Endothelial cell of umbilical vein (primary cell): ENCODE results near the gene DNAJC25. TPM values are rescaled to one million over a fixed set of nuclear protein-coding genes. Genes with fewer than 3 reads are reported as not detected.
"Not testable (repeated sequence)": the region's sequence is repeated elsewhere in the genome, so short reads cannot be mapped to it uniquely, and the experiment has no call there.

ENCODE experiments used
- BruUV-seq: library from RNA; stranded (reverse); fragments of 400-500 nt; replicated peaks from 2 replicates; lab custom pipeline; 2021; lab: Mats Ljungman, UMichigan
- CTCF ChIA-PET: fragments of 300-600, 350-600 bp; sonication (Branson Sonifier 250); formaldehyde crosslinking; loops from one replicate; lab custom pipeline; 2021; ENCODE audit warnings: antibody characterized with exemption, inconsistent platforms; lab: Charles Lee
- POLR2A ChIA-PET: fragments of 300-600, 350-600 bp; sonication (Branson Sonifier 250); formaldehyde crosslinking; loops from one replicate; lab custom pipeline; 2021; ENCODE audit warnings: antibody characterized with exemption, inconsistent platforms; lab: Charles Lee
- DNase-seq: peaks from one replicate; pipeline ENCODE4 v3.0.0-alpha.2; 2011; ENCODE audit warnings: low read depth, low spot score
- FAIRE-seq: peaks from 2 replicates; lab custom pipeline; 2011; peaks lifted over from hg19 to GRCh38; lab: Jason Lieb, UNC
- H2AFZ ChIP-seq: 2 replicates; pipeline ENCODE4 v1.6.0; 2012; ENCODE audit warnings: low read depth, low read length, control low read depth, inconsistent platforms
- H3K27ac ChIP-seq: 2 replicates; pipeline ENCODE4 v1.5.1; 2011; ENCODE audit warnings: low read depth, mild to moderate bottlenecking, control low read depth, low read length, moderate library complexity; ENCODE audit not compliant: insufficient read depth
- H3K27me3 ChIP-seq, 2 experiments: 2 replicates each; pipeline versions ENCODE4 v1.6.0 to v1.6.1; 2011; ENCODE audit warnings: low read length in 2 of 2, mixed read lengths in 1 of 2; ENCODE audit not compliant: control insufficient read depth in 2 of 2, insufficient read depth in 2 of 2
- H3K36me3 ChIP-seq, 2 experiments: 2 replicates in 1 of 2; 3 replicates in 1 of 2; pipeline ENCODE4 v1.5.1; 2011; ENCODE audit warnings: low read length in 2 of 2, mild to moderate bottlenecking in 1 of 2, moderate library complexity in 1 of 2; ENCODE audit not compliant: control insufficient read depth in 2 of 2, insufficient read depth in 2 of 2; ENCODE audit errors: extremely low read depth in 1 of 2
- H3K4me1 ChIP-seq: 3 replicates; pipeline ENCODE4 v1.5.1; 2011; ENCODE audit warnings: mild to moderate bottlenecking, low read length; ENCODE audit not compliant: control insufficient read depth, insufficient read depth; ENCODE audit errors: extremely low read depth
- H3K4me2 ChIP-seq: 2 replicates; pipeline ENCODE4 v1.6.1; 2011; ENCODE audit warnings: low read length, control low read depth, mixed read lengths; ENCODE audit not compliant: insufficient read depth
- H3K4me3 ChIP-seq, 3 experiments: fragments of 200-600 bp in 1 of 3; sonication (generic), shearing (Covaris generic) in 1 of 3; replicated peaks in 1 of 3; 2 replicates each; pipeline ENCODE4 v1.5.1; 2011 to 2016; ENCODE audit warnings: control low read depth in 3 of 3, low read length in 3 of 3, mild to moderate bottlenecking in 2 of 3, inconsistent platforms in 1 of 3, low read depth in 1 of 3, moderate library complexity in 1 of 3; ENCODE audit not compliant: insufficient read depth in 1 of 3
- H3K79me2 ChIP-seq: 2 replicates; pipeline ENCODE4 v1.6.0; 2012; ENCODE audit warnings: low read length, inconsistent platforms; ENCODE audit not compliant: control insufficient read depth, insufficient read depth
- H3K9ac ChIP-seq: replicated peaks from 2 replicates; pipeline ENCODE3; 2011; ENCODE audit warnings: low read length, control low read depth; ENCODE audit not compliant: insufficient read depth; ENCODE audit errors: extremely low read depth
- H3K9me1 ChIP-seq: replicated peaks from 3 replicates; pipeline ENCODE4 v1.6.0; 2011; ENCODE audit warnings: mild to moderate bottlenecking, low read length; ENCODE audit not compliant: control insufficient read depth, insufficient read depth; ENCODE audit errors: extremely low read depth
- H3K9me3 ChIP-seq: replicated peaks from 2 replicates; pipeline ENCODE4 v1.5.1; 2012; ENCODE audit warnings: low read length, inconsistent platforms; ENCODE audit not compliant: control insufficient read depth, insufficient read depth
- H4K20me1 ChIP-seq: replicated peaks from 2 replicates; pipeline ENCODE3; 2011; ENCODE audit warnings: mild to moderate bottlenecking, low read length; ENCODE audit not compliant: control insufficient read depth, insufficient read depth; ENCODE audit errors: extremely low read depth
- GATA2 ChIP-seq: IDR thresholded peaks from 2 replicates; pipeline ENCODE4 v1.7.0; 2011; ENCODE audit warnings: low read depth, mild to moderate bottlenecking, moderate library complexity, mixed read lengths, low read length; ENCODE audit not compliant: insufficient read length, insufficient read depth
- JUN ChIP-seq: IDR thresholded peaks from 2 replicates; pipeline ENCODE4 v1.6.1; 2011; ENCODE audit warnings: borderline replicate concordance, low read depth; ENCODE audit not compliant: insufficient read length, insufficient read depth
- POLR2AphosphoS5 ChIP-seq: IDR thresholded peaks from 2 replicates; pipeline ENCODE4 v1.6.1; 2012; ENCODE audit warnings: low read depth, mild to moderate bottlenecking, control low read depth, low read length, moderate library complexity; ENCODE audit not compliant: insufficient read depth
- dilution Hi-C: fragments of 300-500 bp; cut with MboI; formaldehyde crosslinking; loops from one replicate; pipeline ENCODE4 v1.15.0; 2019; ENCODE audit warnings: low sequenced_read_pairs; ENCODE audit not compliant: extremely low pct_ligation_motif_present
- intact Hi-C: fragments of 100-400 bp; cut with micrococcal nuclease; formaldehyde crosslinking; loops from one replicate; pipeline ENCODE4 v1.10.0; 2022
- polyA plus RNA-seq, 4 experiments: library from polyadenylated mRNA; depleted of rRNA in 3 of 4; stranded (reverse) in 3 of 4; unstranded in 1 of 4; fragments of >200 nt; gene quantifications; 2 replicates each; pipeline versions ENCODE4 v1.2.1 to v1.2.3, GENCODE V29; 2011 to 2012; ENCODE audit warnings: missing spikeins in 1 of 4
- total RNA-seq: library from RNA; stranded (reverse); gene quantifications from 2 replicates; pipeline ENCODE4 v1.2.3, GENCODE V29; 2021
- TF ChIP-seq, protein P1 (sequence below): IDR thresholded peaks from 2 replicates; pipeline ENCODE4 v1.6.1; 2011; ENCODE audit not compliant: insufficient read depth, insufficient read length

DNAJC25 gene
- total and polyA plus RNA-seq, 2 donors (not counting 3 experiments of a cell fraction or from before 2014, with no cell fraction given): 1.7 to 5.5 TPM

DNA sequence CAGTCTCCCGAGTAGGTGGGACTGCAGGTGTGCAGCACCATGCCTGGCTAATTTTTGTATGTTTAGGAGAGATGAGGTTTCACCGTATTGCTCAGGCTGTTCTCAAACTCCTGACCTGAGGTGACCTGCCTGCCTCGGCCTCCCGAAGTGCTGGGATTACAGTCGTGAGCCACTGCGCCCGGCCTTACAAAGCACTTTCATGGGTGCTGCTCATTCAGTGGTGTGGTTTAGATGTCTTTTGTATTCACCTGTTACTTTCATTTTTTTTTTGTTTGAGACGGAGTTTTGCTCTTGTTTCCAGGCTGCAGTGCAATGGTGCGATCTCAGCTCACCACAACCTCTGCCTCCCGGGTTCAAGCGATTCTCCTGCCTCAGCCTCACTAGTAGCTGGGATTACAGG is 37.5 kb downstream of the DNAJC25 start:
- H3K4me1 ChIP-seq, H3K4me3 ChIP-seq, H4K20me1 ChIP-seq, BruUV-seq, dilution Hi-C loops, CTCF ChIA-PET, H2AFZ ChIP-seq, intact Hi-C loops, H3K9me1 ChIP-seq, POLR2A ChIA-PET, H3K79me2 ChIP-seq, H3K4me2 ChIP-seq, H3K27me3 ChIP-seq, FAIRE-seq, DNase-seq, H3K27ac ChIP-seq, H3K9ac ChIP-seq, H3K36me3 ChIP-seq, H3K9me3 ChIP-seq: not testable (repeated sequence)

DNA sequence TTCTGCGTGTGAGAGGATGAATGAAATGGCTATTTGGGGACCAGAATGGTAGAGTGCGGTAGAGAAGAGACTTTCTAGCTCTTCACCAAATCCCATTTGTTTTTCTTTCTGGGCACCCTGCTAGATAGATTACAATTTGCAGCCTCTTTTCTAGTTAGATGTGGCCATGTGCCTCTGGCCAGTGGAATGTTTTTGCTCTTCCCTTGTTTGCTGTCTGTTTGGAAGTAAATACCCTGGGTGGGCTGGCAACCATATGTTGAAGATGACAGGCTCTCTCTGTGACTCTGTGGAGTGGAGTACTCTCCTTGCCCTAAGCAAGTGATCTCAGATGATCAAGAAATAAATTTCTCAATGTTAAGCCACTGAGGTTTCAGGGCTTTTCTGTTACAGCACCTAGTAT is 43.2 kb downstream of the DNAJC25 start:
- Histone ChIP-seq H4K20me1 (no peaks in the 10 kb centered on the region), H3K9ac (no peak overlapping the region), H3K9me1 (no peaks in the 10 kb centered on the region), H3K4me2 (no peak overlapping the region), H2AFZ (no peak overlapping the region), H3K9me3 (no peaks in the 10 kb centered on the region), H3K36me3 (no peaks in the 10 kb centered on the region), H3K4me1 (no peaks in the 10 kb centered on the region), H3K4me3 (no peak overlapping the region), H3K27ac (no peak overlapping the region), H3K79me2 (no peaks in the 10 kb centered on the region), H3K27me3 (no peaks in the 10 kb centered on the region)
- CTCF ChIA-PET: interaction anchor here (0.7 kb wide), 1 partner anchor 14 kb away, joined by 3 read pairs; no protein-coding TSS in a partner anchor
- dilution Hi-C loops (no loop called here), intact Hi-C loops (no loop called here)
- TF ChIP-seq, protein P1, sequence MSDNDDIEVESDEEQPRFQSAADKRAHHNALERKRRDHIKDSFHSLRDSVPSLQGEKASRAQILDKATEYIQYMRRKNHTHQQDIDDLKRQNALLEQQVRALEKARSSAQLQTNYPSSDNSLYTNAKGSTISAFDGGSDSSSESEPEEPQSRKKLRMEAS: no peak
- TF ChIP-seq JUN (no peak), POLR2AphosphoS5 (no peak), GATA2 (no peak)
- FAIRE-seq (no peak), DNase-seq (no peak)
- BruUV-seq: no TSS peak
- POLR2A ChIA-PET: no interaction called here
